Inferior parietal cortex (tissue), 1 donor: ENCODE data around the gene RABL6.
A peak's percentile ranks its signal among the peaks of the same experiment; 100 is the strongest.
"Not testable (repeated sequence)": the region's sequence is repeated elsewhere in the genome, so short reads cannot be mapped to it uniquely, and the experiment has no call there.

Experiments
- DNase-seq: peaks from one replicate; pipeline ENCODE4 v3.0.0-alpha.2; 2016; ENCODE audit errors: extremely low spot score

RABL6 gene

DNA sequence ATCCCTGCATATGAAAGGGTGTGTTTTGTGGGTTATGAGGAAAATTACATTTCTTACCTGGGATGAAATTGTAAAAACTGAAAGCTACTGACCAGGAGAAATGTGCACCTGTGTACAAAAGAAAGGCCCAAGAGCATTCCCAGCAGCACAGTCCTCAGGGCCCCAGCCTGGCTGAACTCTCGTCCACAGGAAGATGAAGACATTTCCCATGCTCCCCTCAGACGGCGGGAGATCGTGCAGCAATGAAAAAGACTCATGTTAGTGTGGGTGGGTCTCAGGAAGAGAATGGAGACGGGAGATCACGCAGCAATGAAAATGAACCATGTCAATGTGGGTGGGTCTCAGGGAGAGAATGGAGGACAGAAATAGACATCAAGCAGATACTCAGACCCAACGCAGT is 30.8 kb upstream of the RABL6 start:
- no peak for DNase-seq

GRCh38 chr9:136777359-136777758 is 30.4 kb upstream of the RABL6 start:
- DNase-seq: no peak

GRCh38 chr9:136779808-136780207 is 27.9 kb upstream of the RABL6 start:
- no peak for DNase-seq

DNA sequence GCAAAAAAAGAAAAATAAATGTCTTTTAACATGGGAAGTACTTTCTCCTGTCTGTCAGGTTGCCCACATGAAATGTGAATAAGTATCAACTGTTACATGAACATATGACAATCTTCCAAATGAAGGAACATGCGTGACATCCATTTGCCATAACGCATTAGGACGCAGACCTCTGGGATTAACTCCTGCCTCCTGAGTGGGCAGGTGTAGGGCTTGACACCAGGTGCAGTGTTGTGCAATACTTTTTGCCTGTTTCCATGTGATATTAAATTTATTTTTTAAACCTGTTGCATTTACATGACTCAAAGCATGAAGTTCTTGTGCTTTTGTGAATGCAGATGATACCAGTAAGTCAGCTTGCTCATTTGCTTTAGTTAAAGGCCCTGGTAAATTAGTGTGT is 25.3 kb upstream of the RABL6 start:
- DNase-seq: no peak

- DNase-seq: peak; percentile 66
Measured at GRCh38 chr9:136784249-136784996, 23.3 kb upstream of the RABL6 start.

GRCh38 chr9:136784997-136785361 is 22.8 kb upstream of the RABL6 start:
- no peak for DNase-seq

DNA sequence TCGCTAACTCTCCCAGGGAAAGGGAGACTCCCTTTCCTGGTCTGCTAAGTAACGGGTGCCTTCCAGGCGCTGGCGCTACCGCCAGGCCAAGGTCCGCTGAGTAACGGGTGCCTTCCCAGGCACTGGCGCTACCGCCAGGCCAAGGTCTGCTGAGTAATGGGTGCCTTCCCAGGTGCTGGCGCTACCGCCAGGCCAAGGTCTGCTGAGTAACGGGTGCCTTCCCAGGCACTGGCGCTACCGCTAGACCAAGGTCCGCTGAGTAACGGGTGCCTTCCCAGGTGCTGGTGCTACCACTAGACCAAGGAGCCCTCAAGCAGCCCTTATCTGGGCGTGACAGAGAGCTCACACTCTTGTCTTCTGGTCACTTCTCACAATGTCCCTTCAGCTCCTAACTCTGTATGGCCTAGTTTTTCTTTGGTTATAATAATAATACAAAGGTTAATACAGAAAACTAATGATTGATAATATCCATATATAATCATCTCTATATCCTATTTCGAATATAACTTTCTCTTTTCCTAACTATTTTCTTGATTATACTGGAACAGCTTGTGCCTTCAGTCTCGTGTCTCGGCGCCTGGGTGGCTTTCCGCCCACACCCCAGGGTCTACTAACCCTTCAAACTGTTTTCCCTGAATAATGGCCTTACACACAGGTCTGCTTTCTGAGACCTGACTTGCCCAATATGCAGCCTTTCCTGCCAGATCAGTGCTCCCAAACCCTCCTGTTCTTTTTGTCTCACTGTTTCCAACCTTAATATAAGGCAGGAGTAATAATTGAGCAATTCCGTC is 22.0 kb upstream of the RABL6 start:
- not testable (repeated sequence) for DNase-seq

- DNase-seq: peak; percentile 68
Measured at GRCh38 chr9:136786451-136786850, 21.3 kb upstream of the RABL6 start.

- DNase-seq: not testable (repeated sequence)
Measured at GRCh38 chr9:136786983-136787382, 20.8 kb upstream of the RABL6 start.

- peak; percentile 95 for DNase-seq
Measured at GRCh38 chr9:136787690-136788400, 19.9 kb upstream of the RABL6 start.

DNA sequence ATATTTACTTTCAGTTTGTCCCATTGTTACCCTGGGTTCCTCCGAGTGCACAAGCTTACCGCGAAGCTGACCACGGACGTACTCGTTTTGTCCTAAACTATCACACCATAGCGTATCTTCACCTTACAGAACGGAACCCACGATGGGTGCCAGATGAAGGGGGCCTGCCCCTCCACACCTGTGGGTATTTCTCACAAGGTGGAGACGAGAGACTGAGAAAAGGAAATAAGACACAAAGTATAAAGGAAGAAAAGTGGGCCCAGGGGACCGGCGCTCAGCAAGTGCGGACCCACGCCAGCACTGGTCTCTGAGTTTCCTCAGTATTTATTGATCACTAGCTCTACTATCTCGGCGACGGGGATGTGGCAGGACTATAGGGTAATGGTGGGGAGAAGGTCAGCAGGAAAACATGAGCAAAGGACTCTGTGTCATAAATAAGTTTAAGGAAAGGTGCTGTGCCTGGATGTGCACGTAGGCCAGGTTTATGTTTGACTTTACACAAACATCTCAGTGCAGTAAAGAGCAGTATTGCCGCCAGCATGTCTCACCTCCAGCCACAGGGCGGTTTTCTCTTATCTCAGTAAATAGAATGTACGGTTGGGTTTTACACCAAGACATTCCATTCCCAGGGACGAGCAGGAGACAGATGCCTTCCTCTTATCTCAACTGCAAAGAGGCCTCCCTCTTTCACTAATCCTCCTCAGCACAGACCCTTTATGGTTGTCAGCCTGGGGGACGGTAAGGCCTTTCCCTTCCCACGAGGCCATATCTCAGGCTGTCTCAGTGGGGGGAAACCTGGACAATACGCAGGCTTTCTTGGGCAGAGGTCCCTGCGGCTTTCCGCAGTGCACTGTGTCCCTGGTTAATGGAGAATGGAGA is 18.9 kb upstream of the RABL6 start:
- DNase-seq: not testable (repeated sequence)

DNA sequence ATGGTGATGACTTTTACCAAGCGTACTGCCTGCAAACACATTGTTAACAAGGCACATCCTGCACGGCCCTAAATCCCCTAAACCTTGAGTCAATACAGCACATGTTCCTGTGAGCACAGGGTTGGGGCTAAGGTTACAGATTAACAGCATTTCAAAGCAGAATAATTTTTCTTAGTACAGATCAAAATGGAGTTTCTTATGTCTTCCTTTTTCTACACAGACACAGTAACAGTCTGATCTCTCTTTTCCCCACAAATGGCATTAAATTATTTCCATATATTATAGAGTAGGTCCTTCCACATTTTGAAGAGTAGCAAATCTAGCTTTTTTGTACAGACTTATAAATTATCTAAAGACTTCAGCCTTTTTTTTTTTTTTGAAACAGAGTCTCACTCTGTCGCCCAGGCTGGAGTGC is 18.2 kb upstream of the RABL6 start:
- no peak for DNase-seq

- DNase-seq: peak; percentile 94
Measured at GRCh38 chr9:136790640-136791515, 16.9 kb upstream of the RABL6 start, which contains the start of gene TMEM141. Gene TMEM141, plus strand, starts transcription at chr9:136791344. Its CDS starts 27 bp downstream, at chr9:136791371.

DNA sequence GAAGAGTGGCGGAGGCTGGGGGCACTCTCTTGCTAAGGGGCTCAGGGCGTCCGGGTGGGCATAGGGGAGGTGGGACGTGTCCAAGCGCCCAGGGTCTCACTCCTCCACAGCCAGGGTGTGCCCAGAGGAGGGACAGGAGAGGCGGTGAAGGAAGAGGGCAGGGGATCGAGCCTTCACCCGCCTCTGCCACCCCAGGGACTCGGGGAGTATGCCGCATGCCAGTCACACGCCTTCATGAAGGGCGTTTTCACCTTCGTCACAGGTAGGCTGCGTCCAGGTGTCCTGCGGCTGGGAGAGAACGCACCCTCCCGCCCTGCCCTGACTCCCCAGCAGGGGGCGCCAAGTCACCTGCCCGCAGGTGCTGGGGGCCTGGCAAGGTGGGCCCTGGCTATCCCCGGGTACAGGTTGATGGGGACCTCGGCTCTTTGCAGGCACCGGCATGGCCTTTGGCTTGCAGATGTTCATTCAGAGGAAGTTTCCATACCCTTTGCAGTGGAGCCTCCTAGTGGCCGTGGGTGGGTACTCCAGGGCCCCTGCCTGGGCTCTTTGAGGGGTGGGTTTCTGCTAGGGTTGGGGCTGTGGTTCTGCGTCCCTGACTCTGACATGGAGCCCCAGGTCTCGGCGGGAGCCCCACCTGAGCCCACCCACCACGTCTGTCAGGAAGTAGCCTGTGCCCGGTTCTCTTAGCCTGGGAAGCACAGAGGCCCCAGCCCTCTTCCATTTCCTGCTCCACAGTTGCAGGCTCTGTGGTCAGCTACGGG is 16.1 kb upstream of the RABL6 start:
- no peak for DNase-seq

DNA sequence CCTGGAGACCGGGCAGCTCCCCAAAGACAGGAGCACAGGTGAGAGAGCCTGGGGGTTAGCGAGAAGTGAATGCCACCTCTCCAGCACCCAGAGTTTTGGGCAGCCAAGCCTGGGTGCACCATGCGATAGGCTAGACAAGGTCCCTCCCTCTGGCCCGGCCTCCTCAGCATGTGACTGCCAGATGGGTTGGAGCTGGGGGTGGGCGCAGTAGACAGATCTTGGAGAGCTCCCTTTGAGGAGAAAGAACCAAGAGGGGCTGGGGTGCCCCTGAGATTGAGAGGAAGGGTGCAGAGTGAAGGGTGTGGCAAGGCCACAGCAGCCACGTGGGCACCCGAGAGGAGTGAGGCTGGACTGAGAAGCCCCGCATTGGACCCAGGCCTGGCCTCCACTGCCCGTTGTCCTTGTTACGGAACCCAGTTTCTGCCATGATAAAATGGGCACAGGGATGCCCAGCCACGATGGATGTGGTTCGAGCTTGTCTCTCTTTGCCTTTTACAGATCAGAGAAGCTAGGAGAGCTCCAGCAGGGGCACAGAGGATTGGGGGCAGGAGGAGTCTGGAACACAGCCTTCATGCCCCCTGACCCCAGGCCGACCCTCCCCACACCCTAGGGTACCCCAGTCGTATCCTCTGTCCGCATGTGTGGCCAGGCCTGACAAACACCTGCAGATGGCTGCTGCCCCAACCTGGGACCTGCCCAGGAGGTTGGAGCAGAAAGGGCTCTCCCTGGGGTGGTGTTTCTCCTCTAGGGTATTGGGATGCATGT is 15.2 kb upstream of the RABL6 start:
- DNase-seq: no peak

DNA sequence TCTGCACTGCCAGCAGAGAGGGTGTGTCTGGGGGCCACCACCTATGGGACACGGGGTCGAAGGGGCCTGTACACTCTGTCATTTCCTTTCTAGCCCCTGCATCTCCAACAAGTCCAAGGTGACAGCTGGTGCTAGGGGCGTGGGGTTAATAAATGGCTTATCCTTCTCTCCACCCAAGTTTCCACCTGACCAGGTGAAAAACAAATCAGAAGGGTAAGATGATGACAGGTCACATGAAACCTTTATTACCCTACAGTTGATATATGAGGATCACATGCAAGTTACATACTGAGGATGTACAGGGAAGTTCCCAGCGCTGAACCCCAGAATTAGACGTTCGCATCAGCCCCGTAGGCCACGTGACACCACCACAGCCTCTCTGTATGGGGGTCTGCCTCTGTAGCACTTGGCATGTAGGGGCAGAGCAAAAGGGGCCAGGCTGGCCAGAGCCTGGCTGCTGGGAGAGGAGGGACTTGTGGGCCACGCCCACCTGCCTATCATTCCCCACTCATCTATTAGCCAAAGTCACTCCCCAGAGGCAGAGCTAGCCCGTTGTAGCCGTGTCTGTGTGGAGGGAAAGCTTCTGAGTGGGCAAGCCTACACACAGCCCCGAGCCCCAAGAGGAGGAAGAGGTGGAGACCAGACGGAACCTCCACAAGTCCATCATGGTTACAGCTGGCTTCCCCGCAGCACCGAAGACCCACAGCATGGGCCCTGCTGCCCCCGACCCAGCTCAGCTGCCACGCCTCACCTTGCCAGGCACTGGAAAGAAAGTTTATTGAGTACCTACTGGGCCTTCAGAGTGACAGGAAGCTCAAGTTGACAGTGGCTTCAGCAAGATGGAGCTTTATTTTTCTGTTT is 14.4 kb upstream of the RABL6 start:
- DNase-seq: no peak

- DNase-seq: no peak
Measured at GRCh38 chr9:136794281-136794999, 13.3 kb upstream of the RABL6 start.
